ENCODE results near the gene RAPH1.
"Not testable (repeated sequence)": the region's sequence is repeated elsewhere in the genome, so short reads cannot be mapped to it uniquely, and the experiment has no call there.

The RAPH1 gene

DNA sequence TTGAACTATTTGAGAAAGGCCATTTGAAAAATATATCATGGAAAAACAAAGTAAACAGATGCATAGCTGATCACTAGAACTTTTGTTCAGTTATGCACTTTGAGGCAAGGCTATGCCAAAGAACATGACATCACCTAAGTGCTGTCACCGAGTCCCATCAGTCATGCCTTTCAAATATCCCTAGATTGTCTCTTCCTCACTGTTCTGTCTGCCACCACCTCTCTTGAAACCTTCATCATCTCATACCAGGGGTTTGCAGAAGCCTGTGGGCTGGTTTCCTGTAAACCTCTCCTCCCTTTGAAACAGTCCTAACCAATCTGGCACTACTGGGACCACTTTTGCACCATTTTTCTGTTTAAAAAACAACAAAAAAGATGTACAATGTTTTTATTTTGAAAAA lies 12.3 kb upstream of the RAPH1 start:
- DNase-seq (ENCODE audit: insufficient read length, low spot score) (no peak), FAIRE-seq (no peak)

DNA sequence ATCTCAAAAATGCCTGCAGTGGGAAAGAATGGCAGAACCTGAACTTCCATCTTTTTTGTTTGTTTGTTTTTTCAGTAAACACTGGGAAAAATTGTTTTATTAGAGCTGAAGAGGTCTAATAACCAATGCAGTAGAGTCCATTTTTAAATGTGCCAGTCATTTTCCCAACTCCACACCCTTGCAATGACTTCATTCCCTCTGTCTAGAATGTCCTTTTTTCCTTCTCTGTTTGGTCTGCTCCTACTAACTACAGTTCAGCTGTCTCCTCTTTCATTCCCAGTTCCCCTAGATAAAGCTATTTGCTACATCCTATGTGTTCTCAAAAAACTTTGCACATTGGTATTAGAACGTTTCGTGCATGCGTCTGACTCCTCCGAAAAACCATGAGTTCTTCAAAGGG lies 9.3 kb upstream of the RAPH1 start:
- DNase-seq (ENCODE audit: insufficient read length, low spot score) (no peak), FAIRE-seq (no peak)

DNA sequence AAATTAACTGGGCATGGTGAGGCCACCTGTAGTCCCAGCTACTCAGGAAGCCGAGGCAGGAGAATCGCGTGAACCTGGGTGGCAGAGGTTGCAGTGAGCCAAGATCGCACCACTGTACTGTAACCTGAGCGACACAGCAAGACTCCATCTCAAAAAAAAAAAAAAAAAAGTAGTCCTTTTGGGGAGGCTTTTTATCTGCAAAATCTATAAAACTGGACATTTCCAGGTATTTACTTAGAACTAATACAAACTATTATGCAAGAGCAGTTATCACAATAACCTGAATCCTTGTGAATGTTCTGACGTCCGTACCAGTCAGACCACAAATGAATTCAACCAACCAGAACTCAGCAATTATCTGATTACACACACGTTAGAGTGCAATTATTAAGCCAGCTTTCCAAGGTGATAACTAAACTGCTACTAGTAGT lies 8.8 kb upstream of the RAPH1 start:
- FAIRE-seq = no peak
- no peak for DNase-seq (ENCODE audit: insufficient read length, low spot score)

DNA sequence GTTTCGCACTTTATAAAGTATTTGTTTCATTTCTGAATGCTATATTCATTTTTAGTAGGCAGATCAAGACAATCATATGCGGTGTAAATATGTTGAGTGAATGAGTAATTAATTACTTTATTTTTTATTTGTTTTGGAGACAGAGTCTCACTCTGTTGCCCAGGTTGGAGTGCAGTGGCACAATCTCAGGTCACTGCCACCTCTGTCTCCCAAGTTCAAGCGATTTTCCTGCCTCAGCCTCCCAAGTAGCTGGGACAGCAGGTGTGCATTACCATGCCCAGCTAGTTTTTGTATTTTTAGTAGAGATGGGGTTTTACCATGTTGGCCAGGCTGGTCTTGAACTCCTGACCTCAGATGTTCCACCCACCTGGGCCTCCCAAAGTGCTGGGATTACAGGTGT lies 5.5 kb upstream of the RAPH1 start:
- not testable (repeated sequence) for FAIRE-seq; DNase-seq (ENCODE audit: insufficient read length, low spot score)

DNA sequence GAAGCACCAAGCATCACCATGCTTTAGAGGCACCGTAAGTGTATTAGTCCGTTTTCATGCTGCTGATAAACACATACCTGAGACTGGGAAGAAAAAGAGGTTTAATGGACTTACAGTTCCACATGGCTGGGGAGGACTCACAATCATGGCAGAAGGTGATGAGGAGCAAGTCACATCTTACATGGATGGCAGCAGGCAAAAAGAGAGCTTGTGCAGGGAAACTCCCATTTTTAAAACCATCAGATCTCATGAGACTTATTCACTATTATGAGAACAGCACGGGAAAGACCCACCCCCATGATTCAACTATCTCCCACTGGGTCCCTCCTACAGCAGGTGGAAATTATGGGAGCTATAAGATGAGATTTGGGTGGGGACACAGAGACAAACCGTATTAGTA lies 3.1 kb upstream of the RAPH1 start:
- FAIRE-seq; DNase-seq (ENCODE audit: insufficient read length, low spot score): not testable (repeated sequence)

DNA sequence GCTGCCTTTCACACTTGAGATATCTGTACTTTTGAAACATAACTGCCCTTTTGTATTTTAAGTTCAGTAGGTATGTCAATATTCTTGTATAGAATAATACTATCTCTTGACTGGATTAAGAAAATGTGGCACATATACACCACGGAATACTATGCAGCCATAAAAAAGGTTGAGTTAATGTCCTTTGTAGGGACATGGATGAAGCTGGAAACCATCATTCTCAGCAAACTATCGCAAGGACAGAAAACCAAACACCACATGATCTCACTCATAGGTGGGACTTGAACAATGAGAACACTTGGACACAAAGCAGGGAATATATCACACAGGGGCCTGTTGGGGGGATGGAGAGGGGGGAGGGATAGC lies 1.5 kb upstream of the RAPH1 start:
- FAIRE-seq; DNase-seq (ENCODE audit: insufficient read length, low spot score): not testable (repeated sequence)

DNA sequence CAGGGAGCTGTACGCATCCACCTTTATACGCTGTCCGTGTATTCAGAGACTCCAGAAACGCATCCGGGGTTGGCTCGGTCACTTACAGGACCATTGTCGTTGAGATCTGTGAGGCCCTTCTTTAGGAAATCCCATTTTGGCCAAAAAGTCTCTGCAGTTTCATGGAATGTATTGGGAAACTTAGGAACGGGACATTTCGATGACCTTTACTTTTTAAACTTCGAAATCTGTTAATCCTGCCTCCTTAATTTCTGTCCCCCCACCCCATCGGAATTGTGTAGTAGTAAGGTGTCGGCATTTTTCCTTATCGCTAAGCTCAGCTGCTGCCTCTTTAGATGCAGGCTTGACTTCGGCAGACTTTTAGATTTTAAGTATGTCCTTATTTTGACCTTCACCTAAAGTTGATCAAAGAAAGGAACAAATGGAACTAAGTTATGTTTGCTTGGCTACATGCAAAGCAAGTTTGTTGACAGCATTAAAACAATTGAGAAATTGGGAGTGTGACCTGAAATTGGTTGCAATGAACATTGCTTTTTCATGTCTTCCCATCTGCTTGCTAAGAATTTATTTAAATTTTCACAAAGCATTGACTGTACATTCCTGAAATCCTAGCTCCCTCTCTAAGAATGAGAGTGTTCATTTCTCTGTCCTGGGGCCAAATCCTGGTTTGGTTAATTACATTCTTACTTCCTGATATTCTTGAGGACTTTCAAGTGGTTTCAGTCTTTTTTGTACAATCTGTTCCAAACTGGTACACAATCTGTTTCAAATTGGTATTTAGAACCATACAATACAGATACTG lies 884 bp upstream of the RAPH1 start:
- peak; percentile 55 for FAIRE-seq
- DNase-seq (ENCODE audit: insufficient read length, low spot score) = no peak

DNA sequence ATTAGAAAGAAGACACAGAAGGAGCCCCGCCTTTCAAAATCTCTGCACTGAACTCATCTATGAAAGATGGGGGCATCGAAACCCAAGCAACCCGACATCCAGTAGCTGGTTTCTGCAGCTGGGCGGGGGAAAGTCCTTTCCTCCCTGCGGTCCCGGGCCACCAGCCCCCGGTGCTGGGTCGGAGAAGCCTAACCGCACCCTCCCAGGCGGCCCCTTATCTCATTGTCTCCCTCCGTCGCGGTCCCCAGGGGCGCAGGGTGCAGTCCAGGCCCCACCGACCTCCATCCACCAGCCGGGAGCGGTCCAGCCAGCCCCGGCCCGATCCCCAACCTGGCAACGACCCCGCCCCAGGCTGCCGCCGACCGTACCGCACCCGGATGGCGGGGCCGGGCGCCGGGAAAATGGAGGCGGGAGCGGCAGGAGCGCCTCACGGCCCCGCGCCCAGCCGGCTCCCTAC lies 452 bp downstream of the RAPH1 start:
- no peak for FAIRE-seq
- no peak for DNase-seq (ENCODE audit: insufficient read length, low spot score)

DNA sequence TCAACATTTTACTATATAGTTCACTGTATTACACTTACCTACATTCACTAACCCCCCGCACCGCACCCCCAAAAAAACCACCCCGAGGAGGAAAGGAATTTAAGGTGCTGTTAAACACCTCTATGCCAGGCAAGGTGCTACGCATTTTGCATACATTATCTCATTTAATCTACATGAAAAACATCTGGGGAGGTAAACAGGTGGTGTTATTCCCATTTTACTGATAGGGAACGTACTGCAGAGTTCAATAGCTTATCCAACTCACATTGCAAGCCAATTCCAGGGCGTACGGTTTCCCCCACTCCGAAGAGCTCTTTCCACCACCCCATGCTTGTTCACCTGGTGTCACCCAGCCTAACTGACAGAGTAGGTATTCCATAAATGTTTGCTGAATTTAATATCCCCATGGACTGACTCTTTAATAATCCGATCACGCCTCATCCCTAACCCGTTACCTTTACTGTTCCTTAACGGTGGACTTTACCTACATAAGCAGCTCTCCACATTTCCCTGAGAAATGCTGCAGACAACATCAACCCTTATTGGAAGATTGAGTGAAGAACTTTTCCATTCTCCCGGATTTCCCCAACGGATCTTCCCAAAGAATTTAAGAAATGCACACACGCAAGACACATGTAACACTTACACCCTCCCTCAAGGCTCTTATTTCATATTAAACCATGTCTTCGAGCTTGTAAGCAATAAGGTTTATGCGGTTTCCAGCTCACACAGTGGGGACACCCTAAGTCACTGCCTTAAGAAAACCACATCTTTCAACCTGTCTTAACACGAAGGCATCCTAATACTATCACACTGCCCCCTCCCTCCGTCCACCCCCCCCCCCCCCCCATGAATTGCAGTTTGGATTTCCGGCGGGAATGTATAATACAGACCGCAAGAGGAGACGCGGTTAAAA lies 1.2 kb downstream of the RAPH1 start:
- DNase-seq (ENCODE audit: insufficient read length, low spot score) = no peak
- FAIRE-seq = peak; percentile 51

DNA sequence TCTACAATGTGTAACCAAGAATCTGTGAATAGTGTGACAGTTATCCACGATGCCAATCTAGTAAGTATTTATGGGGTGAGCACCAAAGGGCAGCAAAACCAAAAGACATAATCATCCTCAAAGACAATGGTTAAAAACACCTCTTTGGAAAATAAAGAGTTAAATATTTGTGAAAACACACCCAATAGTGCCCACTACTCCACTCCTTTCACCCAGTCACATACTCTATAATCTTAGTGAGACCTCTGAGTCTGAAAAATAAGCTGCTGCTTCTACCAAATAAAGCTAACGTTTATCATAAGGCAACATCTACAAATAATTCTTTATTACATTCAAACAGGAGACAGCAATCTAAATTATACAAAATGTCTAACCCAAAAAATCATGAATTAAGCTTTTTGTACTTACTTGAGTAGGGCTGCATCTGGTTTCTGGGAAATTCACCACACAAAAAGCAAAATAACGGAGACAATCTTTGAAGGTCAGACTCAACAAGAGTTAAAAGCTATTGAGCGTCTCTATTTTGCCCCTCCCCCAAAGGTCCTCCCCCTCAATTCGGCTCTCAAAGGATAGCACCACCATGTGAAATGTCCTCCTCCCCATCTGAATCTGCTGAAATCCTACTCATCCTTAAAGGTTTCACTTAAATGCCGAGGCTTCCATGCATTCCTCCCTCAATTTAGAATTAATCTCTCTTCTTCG lies 2.0 kb downstream of the RAPH1 start:
- no peak for FAIRE-seq
- DNase-seq (ENCODE audit: insufficient read length, low spot score) = no peak

DNA sequence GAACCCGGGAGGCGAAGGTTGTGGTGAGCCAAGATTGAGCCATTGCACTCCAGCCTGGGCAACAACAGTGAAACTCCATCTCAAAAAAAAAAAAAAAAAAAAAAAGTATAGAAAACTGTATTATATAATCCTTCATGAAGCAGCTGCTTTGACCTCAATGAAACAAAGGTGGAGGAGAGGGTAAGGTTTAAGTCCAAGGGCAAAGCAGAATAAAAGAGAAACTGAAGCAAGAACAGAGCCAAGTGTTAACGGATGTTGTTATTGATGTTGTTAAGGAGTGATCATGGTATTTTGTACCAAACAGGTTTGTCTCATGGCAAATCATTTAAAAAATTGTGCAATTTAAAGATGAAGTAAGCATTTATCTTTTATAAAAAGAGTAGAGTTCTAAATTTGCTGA lies 7.4 kb downstream of the RAPH1 start:
- FAIRE-seq = no peak
- DNase-seq (ENCODE audit: insufficient read length, low spot score) = no peak

DNA sequence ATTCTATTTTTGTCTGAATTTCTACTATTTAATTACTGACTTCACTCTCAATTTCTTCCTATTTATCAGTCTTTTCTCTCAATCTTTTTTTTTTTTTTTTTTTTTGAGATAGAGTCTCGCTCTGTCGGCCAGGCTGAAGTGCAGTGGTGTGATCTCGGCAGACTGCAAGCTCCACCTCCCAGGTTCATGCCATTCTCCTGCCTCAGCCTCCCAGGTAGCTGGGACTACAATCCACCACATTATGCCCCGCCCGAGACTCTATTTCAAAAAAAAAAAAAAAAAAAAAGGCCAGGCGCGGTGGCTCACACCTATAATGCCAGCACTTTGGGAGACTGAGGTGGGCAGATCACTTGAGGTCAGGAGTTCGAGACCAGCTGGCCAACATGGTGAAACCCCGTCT lies 21.8 kb downstream of the RAPH1 start:
- not testable (repeated sequence) for DNase-seq (ENCODE audit: insufficient read length, low spot score); FAIRE-seq

DNA sequence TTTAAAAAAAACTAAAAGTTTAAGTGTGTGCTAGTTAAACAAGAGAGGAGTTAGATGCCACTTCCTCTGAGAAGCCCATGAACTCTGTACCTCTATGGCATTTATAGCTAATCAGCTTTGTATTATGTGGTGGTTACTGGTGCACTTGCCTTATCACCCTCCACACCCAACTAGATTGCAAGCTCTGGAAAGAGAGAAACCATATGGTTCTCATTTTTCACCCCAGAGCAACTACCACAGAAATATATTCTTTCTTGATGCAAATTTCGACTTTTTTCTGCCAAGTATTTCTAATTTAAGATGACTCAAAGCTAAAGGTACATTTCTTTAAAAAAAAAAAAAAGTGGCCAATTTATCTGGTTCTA lies 24.2 kb downstream of the RAPH1 start:
- no peak for DNase-seq (ENCODE audit: insufficient read length, low spot score)
- FAIRE-seq = no peak

DNA sequence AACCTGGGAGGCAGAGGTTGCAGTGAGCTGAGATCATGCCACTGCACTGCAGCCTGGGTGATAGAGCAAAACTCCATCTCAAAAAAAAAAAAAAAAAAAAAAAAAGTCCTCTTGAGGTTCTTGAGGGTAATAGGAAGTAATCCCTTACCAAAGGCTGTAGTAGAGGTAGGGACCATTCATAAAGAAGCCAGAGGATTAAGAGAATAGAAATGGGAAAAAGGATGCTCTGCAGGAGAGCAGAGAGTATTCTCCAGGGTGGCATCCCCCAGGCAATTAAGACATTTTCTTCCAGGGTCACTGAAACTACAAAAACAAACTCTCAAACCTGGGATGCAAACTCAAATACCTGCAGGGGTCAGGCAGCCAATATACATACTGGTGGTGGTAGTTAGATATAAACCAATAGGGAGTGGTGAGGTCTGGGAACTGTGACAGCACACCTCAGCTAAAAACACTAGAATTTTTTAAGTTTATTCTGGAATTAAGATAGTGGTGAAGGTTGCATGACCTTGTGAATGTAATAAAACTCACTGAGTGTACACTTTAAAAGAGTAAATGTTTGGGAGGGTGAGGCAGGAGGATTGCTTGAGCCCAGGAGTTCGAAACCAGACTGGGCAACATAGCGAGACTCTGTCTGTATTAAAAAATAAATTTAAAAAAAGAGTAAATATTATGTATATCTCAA lies 24.7 kb downstream of the RAPH1 start:
- FAIRE-seq (no peak), DNase-seq (ENCODE audit: insufficient read length, low spot score) (no peak)

DNA sequence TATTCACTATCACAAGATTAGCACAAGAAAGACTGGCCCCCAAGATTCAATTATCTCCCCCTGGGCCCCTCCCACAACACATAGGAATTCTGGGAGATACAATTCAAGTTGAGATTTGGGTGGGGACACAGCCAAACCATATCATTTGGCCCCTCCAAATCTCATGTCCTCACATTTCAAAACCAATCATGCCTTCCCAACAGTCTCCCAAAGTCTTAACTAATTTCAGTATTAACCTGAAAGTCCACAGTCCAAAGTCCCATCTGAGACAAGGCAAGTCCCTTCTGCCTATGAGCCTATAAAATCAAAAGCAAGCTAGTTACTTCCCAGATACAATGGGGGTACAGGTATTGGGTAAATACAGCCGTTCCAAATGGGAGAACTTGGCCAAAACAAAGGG lies 31.6 kb downstream of the RAPH1 start:
- not testable (repeated sequence) for DNase-seq (ENCODE audit: insufficient read length, low spot score); FAIRE-seq

DNA sequence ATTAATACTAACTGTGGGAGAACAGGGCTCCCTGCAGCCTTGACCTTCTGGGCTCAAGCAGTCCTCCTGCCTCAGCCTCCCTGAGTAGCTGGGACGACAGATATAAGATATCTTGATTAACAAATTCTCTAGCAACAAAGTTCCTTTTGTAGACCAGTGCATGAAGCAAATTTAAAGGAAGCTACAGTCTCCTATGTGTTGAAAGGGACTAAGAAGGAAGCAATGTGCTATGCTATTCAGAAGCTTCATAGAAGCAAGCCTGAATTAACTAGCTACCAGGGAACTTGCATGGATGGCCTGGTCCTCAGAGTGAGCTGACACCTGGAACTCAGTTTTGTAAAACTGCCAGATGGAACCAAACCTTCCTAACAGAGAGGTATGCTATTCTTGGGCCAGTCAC lies 33.2 kb downstream of the RAPH1 start:
- no peak for DNase-seq (ENCODE audit: insufficient read length, low spot score)
- no peak for FAIRE-seq

DNA sequence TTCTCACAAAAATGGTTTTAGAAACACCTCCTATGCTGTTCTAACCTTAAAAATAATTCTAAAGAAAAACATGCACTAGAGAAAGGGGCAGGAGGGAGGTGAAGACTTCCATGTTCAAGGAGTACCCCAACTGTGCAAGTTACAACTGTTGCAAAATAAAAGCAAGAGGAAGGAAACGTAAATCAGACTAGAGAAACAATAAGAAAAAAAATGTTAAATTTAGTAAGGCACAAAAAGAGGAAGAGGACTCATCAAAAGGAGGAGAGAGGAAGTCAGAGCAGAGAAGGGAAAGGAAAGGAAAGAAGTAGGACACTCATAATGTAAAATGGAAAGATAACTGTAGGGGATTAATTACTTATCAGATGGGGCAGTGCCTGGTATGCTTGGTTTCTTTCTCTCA lies 34.1 kb downstream of the RAPH1 start:
- FAIRE-seq (peak; percentile 28), DNase-seq (ENCODE audit: insufficient read length, low spot score) (no peak)

DNA sequence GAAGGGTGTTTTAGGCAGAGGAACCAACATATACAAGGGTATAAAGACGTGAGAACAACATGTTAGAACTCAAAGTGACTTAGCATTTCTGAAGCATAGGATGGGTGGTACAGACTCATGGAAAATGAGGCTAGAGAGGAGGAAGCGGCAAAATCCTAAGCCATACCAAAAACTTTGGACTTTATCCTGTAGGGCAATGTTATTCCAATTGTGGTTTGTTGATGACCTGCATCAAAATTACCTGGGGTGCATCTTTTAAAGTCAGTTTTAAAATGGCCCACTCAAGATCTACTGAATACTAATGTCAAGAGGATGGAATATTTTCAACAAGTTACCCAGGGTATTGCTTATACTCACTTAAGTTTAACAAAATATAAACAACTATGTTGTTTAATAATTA lies 34.8 kb downstream of the RAPH1 start:
- FAIRE-seq (no peak), DNase-seq (ENCODE audit: insufficient read length, low spot score) (no peak)

DNA sequence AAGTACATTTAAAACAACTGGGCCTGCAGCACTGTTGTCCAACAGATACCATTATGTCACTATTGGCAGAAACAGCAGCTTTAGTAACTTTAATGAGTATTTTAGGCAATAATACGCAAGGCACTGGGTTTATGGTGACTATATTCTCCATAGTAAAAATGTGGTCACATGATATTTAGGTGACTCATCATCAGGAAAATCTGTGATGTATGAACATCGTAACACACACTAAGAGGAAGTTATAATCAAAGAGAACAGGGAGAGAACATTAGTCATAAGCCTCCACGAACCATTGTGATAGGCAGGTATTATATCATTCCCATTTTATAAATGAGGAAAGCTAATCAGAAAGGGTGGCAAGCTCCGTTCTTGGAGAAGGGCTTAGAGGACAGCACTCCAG lies 36.9 kb downstream of the RAPH1 start:
- no peak for DNase-seq (ENCODE audit: insufficient read length, low spot score)
- FAIRE-seq = no peak

DNA sequence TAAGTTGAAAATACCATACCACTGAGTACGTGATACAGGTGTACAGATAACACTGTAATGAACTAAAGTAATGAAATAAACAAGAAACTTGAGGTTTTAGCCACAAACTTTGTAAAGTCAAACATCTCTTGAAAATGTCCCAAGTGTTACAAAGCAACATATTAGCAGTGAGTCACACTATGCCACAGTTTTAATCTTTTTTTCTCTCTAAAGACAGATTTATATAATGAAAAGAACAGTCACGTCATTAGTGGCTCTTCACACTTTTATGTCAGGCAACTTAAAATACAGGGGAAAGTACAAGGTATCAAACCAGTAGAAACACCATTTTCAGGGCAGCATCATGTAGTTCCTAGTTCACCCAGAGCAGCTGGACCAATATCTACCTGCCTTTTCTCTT lies 42.1 kb downstream of the RAPH1 start:
- FAIRE-seq (no peak), DNase-seq (ENCODE audit: insufficient read length, low spot score) (no peak)

DNA sequence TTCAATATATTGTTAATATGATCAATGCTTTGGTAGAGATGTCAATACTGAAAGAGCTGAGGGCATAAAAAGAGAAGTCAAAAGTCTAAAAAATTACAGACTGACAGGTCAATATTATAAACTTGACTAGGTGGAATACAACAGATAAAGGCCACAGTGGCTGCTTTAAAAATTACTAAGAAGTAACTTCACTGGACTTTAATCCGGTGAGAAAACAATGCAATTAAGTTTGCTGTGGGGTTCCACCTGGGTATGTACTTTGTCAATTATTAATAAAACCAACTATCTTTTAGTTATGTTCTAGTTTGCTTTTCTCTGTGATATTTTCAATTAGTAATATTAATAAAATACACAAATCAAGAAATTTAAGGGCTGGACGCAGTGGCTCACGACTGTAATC lies 44.7 kb downstream of the RAPH1 start:
- FAIRE-seq = no peak
- DNase-seq (ENCODE audit: insufficient read length, low spot score) = no peak
